Body of pancreas (tissue), 4 donors: ENCODE measurements around the gene CNTN2. TPM values are rescaled to one million over a fixed set of nuclear protein-coding genes. Genes with fewer than 3 reads are reported as not detected.
A peak's percentile ranks its signal among the peaks of the same experiment; 100 is the strongest.

Source experiments
- ATAC-seq: fragments of 150-250 bp; one replicate; pipeline ENCODE4 v1.9.1; 2016
- DNase-seq, 4 donors: peaks; one replicate each; pipeline ENCODE4 v3.0.0-alpha.2; 2019
- H3K27ac ChIP-seq, 4 donors: fragments of 200-600 bp; sonication (generic); 1 replicate in 3 of 4; 2 replicates in 1 of 4; pipeline versions ENCODE4 v1.5.1 to v1.6.1; 2016 to 2019; ENCODE audit warnings: mild to moderate bottlenecking in 1 of 4, mixed read lengths in 1 of 4, moderate library complexity in 1 of 4
- H3K27me3 ChIP-seq, 2 donors: fragments of 200-600 bp; sonication (generic); one replicate each; pipeline ENCODE4 v1.6.0; 2016; ENCODE audit warnings: mild to moderate bottlenecking in 1 of 2
- H3K36me3 ChIP-seq, 2 donors: fragments of 200-600 bp; sonication (generic); replicated peaks in 1 of 2; 2 replicates each; pipeline ENCODE4 v1.5.1; 2016; ENCODE audit warnings: low read depth in 2 of 2; ENCODE audit not compliant: insufficient read depth in 1 of 2
- H3K4me1 ChIP-seq: fragments of 200-600 bp; sonication (generic); one replicate; pipeline ENCODE4 v1.6.0; 2016
- H3K4me3 ChIP-seq, 2 donors: fragments of 200-600 bp; sonication (generic); 1 replicate in 1 of 2; 2 replicates in 1 of 2; pipeline ENCODE4 v1.5.1; 2016 to 2019
- H3K9me3 ChIP-seq, 3 donors: fragments of 200-600 bp; sonication (generic); 1 replicate in 2 of 3; 2 replicates in 1 of 3; pipeline ENCODE4 v1.5.1; 2016
- POLR2A ChIP-seq, 3 donors: fragments of 450-650 bp; IDR thresholded peaks; one replicate each; pipeline ENCODE4 v1.6.1; 2016; ENCODE audit warnings: antibody characterized with exemption in 3 of 3, mild to moderate bottlenecking in 2 of 3
- WGBS, 2 donors: methylation state at CpG; one replicate each; pipeline ENCODE4 v1.1.5; 2017; 5-methylcytosine and 5-hydroxymethylcytosine counted together
- intact Hi-C: fragments of 100-400 bp; cut with DNase I; formaldehyde crosslinking; loops from one replicate; pipeline ENCODE4 v1.15.1; 2023
- total RNA-seq, 2 donors: library from RNA; depleted of rRNA; stranded (reverse); fragments of >200 nt; gene quantifications; one replicate each; pipeline ENCODE4 v1.1.0, GENCODE V29; 2016
- TF ChIP-seq, protein P1 (sequence below), 7 experiments: fragments of 450-650 bp in 4 of 7; fragments of 200-600 bp in 3 of 7; sonication (generic) in 3 of 7; IDR thresholded peaks; one replicate each; pipeline ENCODE4 v1.5.1; 2016 to 2019; ENCODE audit warnings: antibody characterized with exemption in 7 of 7

Gene CNTN2, protein sequence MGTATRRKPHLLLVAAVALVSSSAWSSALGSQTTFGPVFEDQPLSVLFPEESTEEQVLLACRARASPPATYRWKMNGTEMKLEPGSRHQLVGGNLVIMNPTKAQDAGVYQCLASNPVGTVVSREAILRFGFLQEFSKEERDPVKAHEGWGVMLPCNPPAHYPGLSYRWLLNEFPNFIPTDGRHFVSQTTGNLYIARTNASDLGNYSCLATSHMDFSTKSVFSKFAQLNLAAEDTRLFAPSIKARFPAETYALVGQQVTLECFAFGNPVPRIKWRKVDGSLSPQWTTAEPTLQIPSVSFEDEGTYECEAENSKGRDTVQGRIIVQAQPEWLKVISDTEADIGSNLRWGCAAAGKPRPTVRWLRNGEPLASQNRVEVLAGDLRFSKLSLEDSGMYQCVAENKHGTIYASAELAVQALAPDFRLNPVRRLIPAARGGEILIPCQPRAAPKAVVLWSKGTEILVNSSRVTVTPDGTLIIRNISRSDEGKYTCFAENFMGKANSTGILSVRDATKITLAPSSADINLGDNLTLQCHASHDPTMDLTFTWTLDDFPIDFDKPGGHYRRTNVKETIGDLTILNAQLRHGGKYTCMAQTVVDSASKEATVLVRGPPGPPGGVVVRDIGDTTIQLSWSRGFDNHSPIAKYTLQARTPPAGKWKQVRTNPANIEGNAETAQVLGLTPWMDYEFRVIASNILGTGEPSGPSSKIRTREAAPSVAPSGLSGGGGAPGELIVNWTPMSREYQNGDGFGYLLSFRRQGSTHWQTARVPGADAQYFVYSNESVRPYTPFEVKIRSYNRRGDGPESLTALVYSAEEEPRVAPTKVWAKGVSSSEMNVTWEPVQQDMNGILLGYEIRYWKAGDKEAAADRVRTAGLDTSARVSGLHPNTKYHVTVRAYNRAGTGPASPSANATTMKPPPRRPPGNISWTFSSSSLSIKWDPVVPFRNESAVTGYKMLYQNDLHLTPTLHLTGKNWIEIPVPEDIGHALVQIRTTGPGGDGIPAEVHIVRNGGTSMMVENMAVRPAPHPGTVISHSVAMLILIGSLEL
- not detected for total RNA-seq

DNA sequence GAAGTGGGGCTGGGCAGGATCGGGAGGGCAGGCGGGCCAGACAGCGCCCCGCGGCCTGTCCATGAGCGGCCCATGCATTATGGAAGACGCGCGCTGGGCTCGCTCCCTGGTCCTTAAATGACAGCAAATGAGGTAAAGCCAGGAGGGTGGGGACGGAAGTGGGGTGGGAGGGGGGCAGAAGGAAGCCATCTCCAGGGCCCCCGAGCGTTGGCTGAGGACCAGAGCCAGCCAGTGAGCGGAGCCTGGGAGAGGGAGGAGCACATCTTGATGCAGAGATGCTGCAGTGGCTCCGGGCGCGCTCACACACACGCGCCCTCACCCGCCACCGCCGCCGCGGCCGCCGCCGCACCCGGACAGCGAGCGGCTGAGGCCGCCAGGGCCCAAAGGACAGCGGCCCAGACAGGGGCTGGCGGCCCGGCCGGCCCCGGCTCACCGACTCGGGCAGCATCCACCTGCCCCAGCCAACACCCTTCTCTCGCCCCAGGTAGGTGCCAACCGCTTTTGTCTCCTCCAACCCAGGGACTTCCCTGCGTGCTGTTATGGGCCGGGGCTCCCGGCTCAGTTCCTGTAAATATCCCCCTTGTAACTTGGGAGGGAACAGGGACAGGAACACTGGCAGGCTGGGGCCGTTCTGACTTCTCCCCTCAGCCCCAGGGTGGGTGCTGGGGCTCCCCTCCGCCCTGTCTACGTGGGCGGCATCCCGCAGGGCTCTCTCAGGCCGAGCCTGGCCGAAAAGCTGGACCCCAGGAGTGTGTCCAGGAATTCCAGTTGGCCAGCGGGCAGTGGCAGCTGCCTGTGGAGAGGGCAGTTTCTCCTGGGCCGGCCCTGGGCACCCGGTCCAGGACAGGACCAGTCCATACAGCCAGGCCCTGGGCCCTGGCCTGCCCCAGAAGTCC is at the start of gene CNTN2:
CNTN2 (plus strand) TSS at position 302 of the 896 bp plus-strand sequence. CDS start 9,974 bp downstream, outside the sequence.
- WGBS, 2 donors = 9 to 10% methylated on average over 12 to 53 of the region's 53 CpGs
- DNase-seq (no peak), ATAC-seq (no peak)
- Histone ChIP-seq H3K36me3 (no peaks in the 10 kb centered on the region), H3K4me1 (no peaks in the 10 kb centered on the region), H3K4me3 (no peak within 1 kb of the TSS), H3K27me3 (peaks cover 0 to 3% of the 10 kb centered on the region in 2 donors), H3K27ac (no peak within 1 kb of the TSS), H3K9me3 (no peaks in the 10 kb centered on the region)
- TF ChIP-seq POLR2A (IDR thresholded peaks at IDR 0.05) = no peak
- TF ChIP-seq, protein P1, sequence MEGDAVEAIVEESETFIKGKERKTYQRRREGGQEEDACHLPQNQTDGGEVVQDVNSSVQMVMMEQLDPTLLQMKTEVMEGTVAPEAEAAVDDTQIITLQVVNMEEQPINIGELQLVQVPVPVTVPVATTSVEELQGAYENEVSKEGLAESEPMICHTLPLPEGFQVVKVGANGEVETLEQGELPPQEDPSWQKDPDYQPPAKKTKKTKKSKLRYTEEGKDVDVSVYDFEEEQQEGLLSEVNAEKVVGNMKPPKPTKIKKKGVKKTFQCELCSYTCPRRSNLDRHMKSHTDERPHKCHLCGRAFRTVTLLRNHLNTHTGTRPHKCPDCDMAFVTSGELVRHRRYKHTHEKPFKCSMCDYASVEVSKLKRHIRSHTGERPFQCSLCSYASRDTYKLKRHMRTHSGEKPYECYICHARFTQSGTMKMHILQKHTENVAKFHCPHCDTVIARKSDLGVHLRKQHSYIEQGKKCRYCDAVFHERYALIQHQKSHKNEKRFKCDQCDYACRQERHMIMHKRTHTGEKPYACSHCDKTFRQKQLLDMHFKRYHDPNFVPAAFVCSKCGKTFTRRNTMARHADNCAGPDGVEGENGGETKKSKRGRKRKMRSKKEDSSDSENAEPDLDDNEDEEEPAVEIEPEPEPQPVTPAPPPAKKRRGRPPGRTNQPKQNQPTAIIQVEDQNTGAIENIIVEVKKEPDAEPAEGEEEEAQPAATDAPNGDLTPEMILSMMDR (IDR thresholded peaks at IDR 0.05) = no peak
- intact Hi-C loops = no loop called here

DNA sequence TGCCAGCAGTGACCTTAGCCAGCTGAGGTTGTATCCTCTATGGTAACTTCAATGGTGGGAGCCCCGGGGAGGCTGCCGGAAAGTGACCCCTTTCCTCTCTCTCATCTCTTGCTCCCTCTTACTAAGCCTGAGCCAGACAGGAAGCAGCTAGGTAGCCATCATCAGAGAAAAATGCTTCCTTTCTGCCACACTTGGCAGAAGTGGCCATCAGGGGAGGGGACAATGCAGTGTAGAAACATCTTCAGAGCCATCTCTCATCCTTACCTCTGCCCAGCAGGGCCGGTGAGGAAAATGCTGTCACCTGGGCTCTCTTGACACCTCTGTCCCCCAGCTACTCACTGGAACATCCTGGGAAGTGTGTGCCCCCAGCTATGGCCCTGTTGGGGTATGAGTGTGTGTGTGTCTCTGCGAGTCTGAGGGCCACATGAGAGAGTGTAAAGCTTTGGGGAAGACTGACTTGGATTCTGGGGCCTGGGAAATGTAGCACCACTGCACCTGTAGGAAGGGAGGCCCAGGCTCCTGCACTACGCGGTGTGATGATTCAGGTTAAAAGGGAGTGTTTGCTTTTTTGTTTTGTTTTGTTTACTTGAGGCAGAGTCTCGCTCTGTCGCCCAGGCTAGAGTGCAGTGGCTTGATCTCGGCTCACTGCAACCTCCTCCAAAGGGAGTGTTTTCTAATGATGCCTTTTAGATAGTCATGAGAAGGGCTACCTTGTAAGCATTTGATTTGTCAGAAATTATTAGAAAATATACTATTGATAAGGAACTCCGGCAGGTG is 48.7 kb upstream of the CNTN2 start:
- Histone ChIP-seq H3K4me3 (no peak overlapping the region), H3K27ac (no peak overlapping the region), H3K9me3 (no peaks in the 10 kb centered on the region), H3K27me3 (no peaks in the 10 kb centered on the region), H3K4me1 (peaks cover 5% of the 10 kb centered on the region), H3K36me3 (no peaks in the 10 kb centered on the region)
- intact Hi-C loops = loop anchor here (5.0 kb wide), 1 partner anchor 63 kb away; no protein-coding TSS in a partner anchor
- no peak for TF ChIP-seq POLR2A (IDR thresholded peaks at IDR 0.05)
- TF ChIP-seq, protein P1 (IDR thresholded peaks at IDR 0.05) = no peak
- 86 to 87% methylated on average over 9 to 10 of the region's 10 CpGs for WGBS, 2 donors
- no peak for ATAC-seq
- no peak for DNase-seq

DNA sequence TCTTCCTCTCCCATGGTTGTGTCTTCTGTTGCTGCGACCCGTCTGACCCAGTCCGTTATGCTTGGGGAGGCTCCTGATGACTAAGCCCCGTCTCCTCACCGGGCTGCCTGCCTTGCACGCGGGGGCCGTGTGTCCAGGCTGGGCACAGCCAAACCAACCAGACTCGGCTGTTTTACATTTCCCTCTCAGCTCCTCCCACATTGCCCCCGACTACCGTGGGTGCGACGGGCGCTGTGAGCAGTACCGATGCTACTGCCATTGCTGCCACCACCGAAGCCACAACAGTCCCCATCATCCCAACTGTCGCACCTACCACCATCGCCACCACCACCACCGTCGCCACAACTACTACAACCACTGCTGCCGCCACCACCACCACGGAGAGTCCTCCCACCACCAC is 46.0 kb upstream of the CNTN2 start:
- WGBS, 2 donors = 91 to 92% methylated on average over 20 to 22 of the region's 22 CpGs
- peak overlapping the region in 1 of 4 donors; percentile 23 for H3K27ac ChIP-seq
- ATAC-seq = no peak

More for the DNA sequence above, 46.0 kb upstream of the CNTN2 start:
- Histone ChIP-seq H3K36me3 (no peaks in the 10 kb centered on the region), H3K27me3 (no peaks in the 10 kb centered on the region), H3K4me3 (no peak overlapping the region), H3K9me3 (no peaks in the 10 kb centered on the region), H3K4me1 (no peaks in the 10 kb centered on the region)
- intact Hi-C loops = no loop called here
- no peak for TF ChIP-seq POLR2A (IDR thresholded peaks at IDR 0.05)
- TF ChIP-seq, protein P1 (IDR thresholded peaks at IDR 0.05) = no peak
- DNase-seq = no peak
